OCI-LY7 (cell line): ENCODE results near the gene MYNN. TPM values are rescaled to one million over a fixed set of nuclear protein-coding genes. Genes with fewer than 3 reads are reported as not detected.

Source experiments
- BruUV-seq: library from RNA; stranded (reverse); fragments of 400-500 nt; replicated peaks from 2 replicates; lab custom pipeline; 2021; lab: Mats Ljungman, UMichigan
- CTCF ChIA-PET: fragments of 300-600 bp; sonication (Branson Sonifier 250); formaldehyde crosslinking; loops from one replicate; lab custom pipeline; 2022; ENCODE audit warnings: antibody characterized with exemption; ENCODE audit not compliant: unreplicated experiment; lab: Charles Lee
- POLR2A ChIA-PET: fragments of 300-600 bp; sonication (Branson Sonifier 250); formaldehyde crosslinking; loops from one replicate; lab custom pipeline; 2022; ENCODE audit warnings: antibody characterized with exemption; lab: Charles Lee
- DNase-seq: peaks from one replicate; pipeline ENCODE4 v3.0.0-alpha.2; 2015; ENCODE audit warnings: low spot score
- H2AFZ ChIP-seq: fragments of 200-600 bp; sonication (generic), shearing (Covaris generic); 2 replicates; pipeline ENCODE4 v1.6.1; 2014; ENCODE audit warnings: mild to moderate bottlenecking, antibody characterized with exemption, low read length, moderate library complexity
- H3K27ac ChIP-seq: fragments of 200-600 bp; sonication (generic); 2 replicates; pipeline ENCODE4 v1.5.1; 2014; ENCODE audit warnings: mixed run types, low read depth, mild to moderate bottlenecking, moderate library complexity, low read length, inconsistent platforms; ENCODE audit not compliant: poor library complexity, severe bottlenecking
- H3K36me3 ChIP-seq: fragments of 200-600 bp; sonication (generic); 2 replicates; pipeline ENCODE4 v1.6.1; 2014; ENCODE audit warnings: mild to moderate bottlenecking, antibody characterized with exemption, low read length, moderate library complexity, mixed read lengths; ENCODE audit not compliant: insufficient read depth
- H3K4me1 ChIP-seq: fragments of 200-600 bp; sonication (generic); 2 replicates; pipeline ENCODE4 v1.5.1; 2014; ENCODE audit warnings: mild to moderate bottlenecking, low read length; ENCODE audit not compliant: insufficient read depth, poor library complexity, severe bottlenecking
- H3K4me2 ChIP-seq: fragments of 200-600 bp; sonication (generic); 2 replicates; pipeline ENCODE4 v1.6.1; 2014; ENCODE audit warnings: mild to moderate bottlenecking, low read length
- H3K4me3 ChIP-seq: fragments of 200-600 bp; sonication (generic); 2 replicates; pipeline ENCODE4 v1.5.1; 2014; ENCODE audit warnings: mild to moderate bottlenecking, low read depth, low read length; ENCODE audit not compliant: poor library complexity, severe bottlenecking
- H3K79me2 ChIP-seq: fragments of 200-600 bp; sonication (generic); 2 replicates; pipeline ENCODE4 v1.6.1; 2016; ENCODE audit warnings: low read depth, mild to moderate bottlenecking, low read length, moderate library complexity, mixed read lengths; ENCODE audit not compliant: insufficient read depth
- H3K9me2 ChIP-seq: fragments of 200-600 bp; sonication (generic); 2 replicates; pipeline ENCODE4 v1.6.1; 2016; ENCODE audit warnings: mild to moderate bottlenecking, low read length, mixed read lengths; ENCODE audit not compliant: insufficient read depth
- H3K9me3 ChIP-seq: fragments of 200-600 bp; sonication (generic); 2 replicates; pipeline ENCODE4 v1.6.1; 2014; ENCODE audit warnings: mild to moderate bottlenecking, mixed run types, low read length, mixed read lengths
- H4K20me1 ChIP-seq: fragments of 200-600 bp; sonication (generic); 2 replicates; pipeline ENCODE4 v1.6.1; 2014; ENCODE audit warnings: mild to moderate bottlenecking, antibody characterized with exemption, low read length, moderate library complexity, mixed read lengths; ENCODE audit not compliant: insufficient read depth
- CTCF ChIP-seq: fragments of 200-600 bp; sonication (generic); conservative IDR thresholded peaks from 2 replicates; pipeline ENCODE4 v1.5.1; 2014; ENCODE audit warnings: mild to moderate bottlenecking, antibody characterized with exemption, low read length, moderate library complexity, mixed read lengths
- EZH2phosphoT487 ChIP-seq: fragments of 200-600 bp; sonication (generic); IDR thresholded peaks from 2 replicates; pipeline ENCODE4 v1.6.1; 2018; ENCODE audit warnings: low read depth, borderline replicate concordance, mild to moderate bottlenecking, mixed run types, antibody characterized with exemption, low read length, moderate library complexity, mixed read lengths
- intact Hi-C: fragments of 100-400 bp; cut with micrococcal nuclease; formaldehyde crosslinking; loops from one replicate; pipeline ENCODE4 v1.10.0; 2022; ENCODE audit not compliant: unreplicated experiment
- total RNA-seq, 2 experiments: library from RNA; depleted of rRNA in 1 of 2; stranded (reverse); fragments of >200 nt in 1 of 2; shearing (Covaris generic) in 1 of 2; gene quantifications; 2 replicates each; pipeline ENCODE4 v1.2.3, GENCODE V29; 2014 to 2022

Gene MYNN
- total RNA-seq, 2 experiments from 2014 or later, result 12.1 to 13.1 TPM

DNA sequence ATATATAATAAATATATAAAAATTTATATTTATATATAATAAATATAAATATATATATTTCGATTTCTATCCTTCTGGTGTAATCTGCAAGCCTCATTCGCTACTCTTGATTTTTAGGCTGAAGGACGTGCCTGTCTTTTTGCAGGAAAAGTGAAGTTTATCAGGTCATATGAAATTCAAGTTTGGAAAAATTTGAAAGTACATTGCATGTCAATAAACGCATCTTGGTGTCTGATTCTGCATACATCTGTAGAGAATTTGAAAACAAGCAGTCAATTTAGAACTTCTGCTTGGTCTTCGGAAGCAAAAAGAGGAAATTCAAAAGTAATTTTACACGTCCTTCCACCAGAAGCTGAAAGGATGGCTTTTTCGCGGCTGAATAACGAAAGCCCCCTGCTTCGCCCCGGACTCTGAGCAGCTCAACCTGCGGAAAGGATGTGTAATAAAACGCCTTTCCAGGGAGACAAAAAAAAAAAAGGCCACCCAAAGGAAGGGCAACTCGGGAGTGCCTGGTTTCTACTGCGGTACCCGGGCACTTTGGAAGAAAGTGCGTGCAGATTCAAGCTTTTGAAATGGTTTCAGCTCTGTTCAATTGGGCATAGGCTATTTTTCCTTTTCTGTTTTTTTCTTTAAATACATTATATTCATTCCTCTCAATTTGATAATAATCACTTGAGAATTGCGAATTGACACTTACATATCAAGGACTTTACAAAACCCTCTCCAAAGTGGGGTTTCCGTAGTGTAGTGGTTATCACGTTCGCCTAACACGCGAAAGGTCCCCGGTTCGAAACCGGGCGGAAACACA lies 1.5 kb upstream of the MYNN start:
- TF ChIP-seq CTCF (no peak), EZH2phosphoT487 (no peak)
- H2AFZ ChIP-seq, result peak overlapping the region; percentile 92
- H3K4me2 ChIP-seq, result peak overlapping the region; percentile 90
- BruUV-seq, result no TSS peak
- no peaks in the 10 kb centered on the region for H4K20me1 ChIP-seq
- peaks cover 31% of the 10 kb centered on the region for H3K4me1 ChIP-seq
- H3K36me3 ChIP-seq, result peaks cover 27% of the 10 kb centered on the region
- CTCF ChIA-PET, result interaction anchor here (0.8 kb wide), 1 partner anchor 103 kb away, joined by 4 read pairs; no protein-coding TSS in a partner anchor
- POLR2A ChIA-PET, result interaction anchor here (0.6 to 2.6 kb wide), 12 partner anchors 8 to 1565 kb away, joined by 3 to 18 read pairs (median 4); no protein-coding TSS in a partner anchor
- H3K9me2 ChIP-seq, result no peaks in the 10 kb centered on the region
- peak overlapping the region; percentile 92 for H3K27ac ChIP-seq
- DNase-seq, result peak; percentile 85
- H3K4me3 ChIP-seq, result peak overlapping the region; percentile 84
- intact Hi-C loops, result loop anchor here (1.0 to 10.0 kb wide), 7 partner anchors 71 to 1679 kb away; partner anchors contain the start of genes RPL22L1 and SKIL
- peaks cover 30% of the 10 kb centered on the region for H3K79me2 ChIP-seq
- H3K9me3 ChIP-seq, result no peaks in the 10 kb centered on the region

DNA sequence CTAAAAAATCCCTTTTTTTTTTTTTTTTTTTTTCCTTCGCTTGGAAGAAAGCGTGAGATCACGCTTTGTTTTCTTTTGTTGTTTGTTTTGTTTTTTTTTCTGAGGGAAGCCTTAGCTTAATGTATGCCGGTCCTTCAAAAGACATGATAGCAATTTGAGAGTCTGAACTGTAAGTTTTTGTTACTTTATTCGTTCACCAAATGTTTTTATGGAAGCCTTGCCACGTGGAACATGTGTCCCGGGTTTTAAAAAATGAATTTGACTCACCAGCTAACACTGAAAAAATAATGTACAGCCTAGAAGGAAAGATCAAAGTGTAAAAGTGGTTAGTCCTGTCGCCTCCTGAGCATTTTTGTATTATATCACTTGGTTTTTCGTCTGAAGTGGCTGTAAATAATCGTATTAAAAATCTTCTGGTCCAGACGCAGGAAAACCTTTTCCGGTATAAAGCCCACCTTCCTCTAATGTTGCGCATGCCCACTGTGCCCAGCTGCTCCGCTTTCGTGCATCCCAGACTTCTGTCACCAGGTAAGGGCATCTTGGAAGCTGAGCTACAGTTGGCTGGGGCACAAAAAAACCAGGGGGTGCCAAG lies 795 bp upstream of the MYNN start:
- no TSS peak for BruUV-seq
- peak overlapping the region; percentile 84 for H3K4me3 ChIP-seq
- POLR2A ChIA-PET, result interaction anchor here (0.5 to 2.6 kb wide), 23 partner anchors 8 to 1566 kb away, joined by 3 to 18 read pairs (median 4); no protein-coding TSS in a partner anchor
- peaks cover 36% of the 10 kb centered on the region for H3K79me2 ChIP-seq
- intact Hi-C loops, result loop anchor here (1.0 to 10.0 kb wide), 7 partner anchors 70 to 1680 kb away; partner anchors contain the start of genes RPL22L1 and SKIL
- H3K4me1 ChIP-seq, result peaks cover 31% of the 10 kb centered on the region
- H3K9me2 ChIP-seq, result no peaks in the 10 kb centered on the region
- peak; percentile 82 for DNase-seq
- H3K9me3 ChIP-seq, result no peaks in the 10 kb centered on the region
- TF ChIP-seq EZH2phosphoT487 (no peak), CTCF (no peak)
- H2AFZ ChIP-seq, result peak overlapping the region; percentile 76
- peak overlapping the region; percentile 92 for H3K27ac ChIP-seq
- H3K4me2 ChIP-seq, result peak overlapping the region; percentile 90
- H3K36me3 ChIP-seq, result peaks cover 34% of the 10 kb centered on the region
- CTCF ChIA-PET, result no interaction called here
- H4K20me1 ChIP-seq, result no peaks in the 10 kb centered on the region
